ENCODE results near the gene ENOX1. TPM values are rescaled to one million over a fixed set of nuclear protein-coding genes. Genes with fewer than 3 reads are reported as not detected.

ENOX1 gene
- total and polyA plus RNA-seq, 2 of the 8 experiments (the other 6 are each of a cell fraction or from before 2014, with no cell fraction given), result 0.23 to 0.37 TPM

GRCh38 chr13:43301346-43301969 lies 485.3 kb downstream of the ENOX1 start:
- Histone ChIP-seq H3K23me2 (ENCODE audit: low read depth, low read length) (no peaks in the 10 kb centered on the region), H3K4ac (replicated peaks; ENCODE audit: insufficient read length, low read depth, low read length) (no peak overlapping the region), H2BK12ac (ENCODE audit: low read depth, low read length) (no peak overlapping the region), H3K14ac (ENCODE audit: insufficient read length) (no peak overlapping the region), H2BK20ac (ENCODE audit: low read length) (no peak overlapping the region), H3K36me3 (ENCODE audit: control insufficient read depth in 2 of 4, insufficient read depth in 4 of 4, low read length in 3 of 4) (no peaks in the 10 kb centered on the region), H3K4me1 (replicated peaks in 1 of 4; ENCODE audit: control insufficient read depth in 3 of 4, insufficient read depth in 4 of 4, low read length in 3 of 4) (peaks cover 0 to 4% (median 0%) of the 10 kb centered on the region in 4 experiments; a peak in 1 of 7 replicates), H2AFZ (ENCODE audit: low read length) (no peak overlapping the region), H3K27me3 (replicated peaks in 1 of 4; ENCODE audit: control insufficient read depth in 3 of 4, extremely low read depth in 1 of 4, insufficient read depth in 3 of 4, low read length in 3 of 4) (no peaks in the 10 kb centered on the region; a peak in 1 of 7 replicates), H3K18ac (ENCODE audit: extremely low read depth, low read length) (no peak overlapping the region), H4K8ac (ENCODE audit: extremely low read depth, insufficient read depth, low read length) (no peak overlapping the region), H3K27ac (ENCODE audit: low read depth, low read length) (no peak overlapping the region), H3K9ac (replicated peaks in 1 of 4; ENCODE audit: extremely low read depth in 1 of 4, low read depth in 3 of 4, low read length in 3 of 4) (no peak overlapping the region), H3K56ac (replicated peaks; ENCODE audit: insufficient read length, low read depth, low read length) (no peak overlapping the region), H3K23ac (ENCODE audit: insufficient read length) (no peak overlapping the region), H4K5ac (ENCODE audit: insufficient read length, low read depth, low read length) (no peak overlapping the region), H2BK5ac (ENCODE audit: low read depth, low read length) (no peak overlapping the region), H2AK5ac (ENCODE audit: low read depth, low read length) (no peak overlapping the region), H3K4me3 (ENCODE audit: extremely low read depth in 1 of 4, insufficient read depth in 2 of 4, low read depth in 3 of 4, low read length in 4 of 4) (no peak overlapping the region), H4K91ac (replicated peaks; ENCODE audit: insufficient read length, low read length) (no peak overlapping the region), H2BK15ac (ENCODE audit: low read length) (no peak overlapping the region), H3K4me2 (ENCODE audit: insufficient read depth in 1 of 2, low read depth in 2 of 2, low read length in 2 of 2) (no peak overlapping the region), H2BK120ac (replicated peaks; ENCODE audit: low read depth, low read length) (no peak overlapping the region), H3K79me2 (ENCODE audit: control insufficient read depth in 1 of 2, insufficient read depth in 2 of 2, low read length in 2 of 2) (no peaks in the 10 kb centered on the region), H3K9me3 (ENCODE audit: insufficient read depth in 2 of 2, low read depth in 1 of 2, low read length in 1 of 2) (no peaks in the 10 kb centered on the region), H3K79me1 (ENCODE audit: low read depth, low read length) (no peaks in the 10 kb centered on the region), H4K20me1 (replicated peaks in 1 of 2; ENCODE audit: control insufficient read depth in 1 of 2, insufficient read depth in 2 of 2, low read length in 2 of 2) (no peaks in the 10 kb centered on the region)
- DNase-seq (ENCODE audit: low read depth in 1 of 2, low spot score in 2 of 2) (no peak), FAIRE-seq (no peak)
- CTCF ChIA-PET (ENCODE audit: partially characterized antibody), result interaction anchor here (0.7 to 1.5 kb wide), 3 partner anchors 10 to 490 kb away, joined by 3 to 4 read pairs (median 3); no protein-coding TSS in a partner anchor
- WGBS, 2 experiments (ENCODE audit: extremely low coverage in 1 of 2, insufficient coverage in 1 of 2, insufficient read length in 1 of 2, insufficient replicate concordance in 2 of 2, low coverage in 1 of 2, low lambda C conversion rate in 2 of 2, missing lambda C conversion rate in 1 of 2), result 87% methylated on average over 3 of the region's 3 CpGs; no CpG with 5 or more reads in 1 of the 2 experiments
- TF ChIP-seq HDAC6 (IDR thresholded peaks at IDR 0.05; ENCODE audit: low read depth, low read length) (no peak), PHF8 (conservative IDR thresholded peaks at IDR 0.05; ENCODE audit: low read depth, low read length) (no peak), RAD21 (IDR thresholded peaks at IDR 0.05 in 1 of 2, conservative IDR thresholded peaks at IDR 0.05 in 1 of 2; ENCODE audit: low read depth in 2 of 2, low read length in 2 of 2) (no peak), EP300 (IDR thresholded peaks at IDR 0.05; ENCODE audit: borderline replicate concordance in 1 of 2, low read depth in 2 of 2, low read length in 2 of 2) (no peak), CTBP2 (IDR thresholded peaks at IDR 0.05; ENCODE audit: borderline replicate concordance, insufficient read depth, insufficient read length, low read length) (no peak), JUND (IDR thresholded peaks at IDR 0.05; ENCODE audit: low read length) (no peak), POLR2AphosphoS5 (IDR thresholded peaks at IDR 0.05; ENCODE audit: low read depth, low read length) (no peak)
- POLR2A ChIA-PET (ENCODE audit: partially characterized antibody), result interaction anchor here (0.7 kb wide), 1 partner anchor 455 kb away, joined by 5 read pairs; no protein-coding TSS in a partner anchor

Measured in H1 (cell line).